GM19240 (cell line): ENCODE results near the gene GNAQ.
"Not testable (repeated sequence)": the region's sequence is repeated elsewhere in the genome, so short reads cannot be mapped to it uniquely, and the experiment has no call there.

Experiments
- DNase-seq: peaks from one replicate; pipeline ENCODE4 v3.0.0; 2011; ENCODE audit warnings: low spot score; ENCODE audit not compliant: insufficient read length

GNAQ gene

GRCh38 chr9:77773381-77773780 lies 258.2 kb downstream of the GNAQ start:
- DNase-seq, result no peak

GRCh38 chr9:77772646-77773045 lies 259.0 kb downstream of the GNAQ start:
- no peak for DNase-seq

GRCh38 chr9:77771171-77771570 lies 260.4 kb downstream of the GNAQ start:
- no peak for DNase-seq

GRCh38 chr9:77770340-77770739 lies 261.3 kb downstream of the GNAQ start:
- no peak for DNase-seq

GRCh38 chr9:77769246-77769645 lies 262.4 kb downstream of the GNAQ start:
- no peak for DNase-seq

GRCh38 chr9:77766587-77766986 lies 265.0 kb downstream of the GNAQ start:
- no peak for DNase-seq

GRCh38 chr9:77765781-77766259 lies 265.8 kb downstream of the GNAQ start:
- DNase-seq, result no peak

GRCh38 chr9:77764894-77765780 lies 266.5 kb downstream of the GNAQ start:
- no peak for DNase-seq

GRCh38 chr9:77763566-77763965 lies 268.0 kb downstream of the GNAQ start:
- no peak for DNase-seq

- DNase-seq, result not testable (repeated sequence)
Observed at GRCh38 chr9:77760919-77761318, 270.7 kb downstream of the GNAQ start.

GRCh38 chr9:77759391-77759790 lies 272.2 kb downstream of the GNAQ start:
- no peak for DNase-seq

- no peak for DNase-seq
Observed at GRCh38 chr9:77756449-77756848, 275.2 kb downstream of the GNAQ start.

GRCh38 chr9:77753180-77753579 lies 278.4 kb downstream of the GNAQ start:
- DNase-seq, result no peak

GRCh38 chr9:77752554-77752953 lies 279.1 kb downstream of the GNAQ start:
- no peak for DNase-seq

- no peak for DNase-seq
Observed at GRCh38 chr9:77751341-77752091, 280.1 kb downstream of the GNAQ start.

GRCh38 chr9:77750981-77751340 lies 280.6 kb downstream of the GNAQ start:
- DNase-seq, result no peak

- no peak for DNase-seq
Observed at GRCh38 chr9:77750284-77750683, 281.3 kb downstream of the GNAQ start.

- DNase-seq, result no peak
Observed at GRCh38 chr9:77748214-77748772, 283.3 kb downstream of the GNAQ start.

- no peak for DNase-seq
Observed at GRCh38 chr9:77747163-77747562, 284.4 kb downstream of the GNAQ start.

GRCh38 chr9:77744841-77745430 lies 286.7 kb downstream of the GNAQ start:
- DNase-seq, result no peak

- DNase-seq, result no peak
Observed at GRCh38 chr9:77743386-77743785, 288.2 kb downstream of the GNAQ start.

- no peak for DNase-seq
Observed at GRCh38 chr9:77738932-77739331, 292.7 kb downstream of the GNAQ start.
